GM18873 (cell line): ENCODE data around the gene NPAS3.

Experiments used
- ATAC-seq: cut with Tn5 transposase; IDR thresholded peaks from one replicate; pipeline ENCODE4 v1.9.1; 2021; ENCODE audit warnings: mild to moderate bottlenecking, moderate library complexity, moderate number of reproducible peaks; ENCODE audit not compliant: unreplicated experiment, low FRiP score

Gene NPAS3

GRCh38 chr14:33150666-33151428 is 212.2 kb downstream of the NPAS3 start:
- no peak for ATAC-seq

DNA sequence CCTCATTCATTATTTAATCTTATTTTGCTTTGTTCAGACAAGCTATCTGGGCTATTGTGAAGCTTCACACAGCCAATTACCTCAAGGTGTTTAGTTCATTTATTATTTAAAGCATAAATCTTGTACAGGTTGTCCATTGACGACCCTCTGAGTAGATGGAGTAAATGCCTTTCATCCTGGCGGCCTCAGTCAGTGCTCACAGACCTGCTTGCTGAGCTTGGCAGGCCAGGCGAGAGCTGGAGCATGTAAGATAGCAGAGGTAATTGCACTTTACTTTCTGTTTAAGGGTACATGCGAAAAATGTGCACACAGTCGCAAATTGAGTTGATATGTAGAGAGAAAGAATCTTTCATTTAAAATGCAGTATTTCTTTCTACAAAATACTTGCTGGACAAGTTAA is 224.4 kb downstream of the NPAS3 start:
- ATAC-seq: no peak

DNA sequence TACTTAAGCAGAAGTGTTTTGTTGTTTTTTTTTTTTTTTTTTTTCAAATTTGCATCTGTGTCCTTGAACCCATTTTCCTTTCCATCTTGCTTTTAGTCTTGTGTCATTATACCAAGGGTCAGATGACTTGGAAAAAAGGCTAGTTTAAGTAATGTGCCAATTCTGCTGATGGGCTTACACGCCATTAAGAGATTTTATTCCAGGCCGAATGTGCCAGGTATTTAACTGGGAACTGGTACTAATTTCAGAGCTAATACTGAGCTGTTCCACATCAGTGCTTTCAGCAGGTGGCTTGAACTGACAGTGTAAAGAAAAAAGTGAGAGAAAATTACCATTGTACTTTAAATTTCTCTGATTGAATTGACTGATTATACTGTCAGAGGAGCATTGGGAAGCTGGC is 224.9 kb downstream of the NPAS3 start:
- ATAC-seq: no peak

DNA sequence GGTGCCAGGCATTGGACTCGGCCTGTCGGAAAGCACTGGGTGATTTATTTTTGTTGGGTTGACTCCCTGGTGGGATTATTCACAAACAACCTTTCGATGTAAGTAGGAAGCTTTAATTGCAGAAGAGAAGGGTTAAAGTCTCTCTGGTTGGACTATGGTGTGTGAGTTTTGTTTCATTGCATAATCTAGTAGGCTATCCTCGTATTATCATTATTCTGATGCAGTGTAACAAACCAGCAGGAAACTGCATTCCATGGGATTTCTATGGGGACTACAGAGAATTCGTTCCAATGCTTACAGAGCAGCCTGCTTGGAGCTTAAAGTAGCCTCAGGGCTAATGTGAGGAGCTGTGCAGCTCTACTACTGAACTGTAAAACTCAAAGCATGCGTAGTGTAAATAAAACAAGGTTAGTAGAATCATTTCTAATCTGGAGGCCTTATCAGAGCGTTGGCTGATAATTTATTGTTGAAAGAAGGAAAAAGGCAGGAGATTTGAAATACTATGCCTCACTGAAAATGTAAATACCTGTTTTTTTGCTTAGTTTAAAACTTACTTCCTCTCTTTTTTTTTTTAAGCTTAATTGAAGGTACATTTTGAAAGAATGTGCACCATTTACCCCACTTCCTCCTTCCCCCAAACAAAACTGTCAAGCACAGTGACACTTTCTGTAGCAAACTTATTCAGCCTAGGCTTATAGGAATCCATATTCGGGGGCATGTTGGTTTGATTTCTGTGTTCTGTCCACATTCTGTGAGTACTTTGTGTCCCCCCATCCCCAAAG is 226.7 kb downstream of the NPAS3 start:
- ATAC-seq: no peak

DNA sequence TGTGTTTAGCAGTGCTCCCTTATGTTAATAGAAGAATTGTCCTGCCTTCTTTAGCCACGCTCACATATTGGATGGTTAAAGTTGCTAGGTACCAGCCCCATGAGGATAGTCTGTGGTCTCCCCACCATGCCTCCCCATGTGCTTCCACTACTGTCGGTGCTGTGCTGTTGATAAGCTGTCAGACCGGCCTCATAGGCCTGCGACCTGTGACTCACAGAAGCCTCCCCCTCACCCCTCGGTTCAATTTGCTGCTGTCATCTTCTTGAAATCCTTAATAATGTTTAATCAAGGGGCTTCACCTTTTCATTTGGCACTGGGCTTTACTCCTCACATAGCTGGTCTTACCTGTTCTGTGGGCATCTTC is 227.2 kb downstream of the NPAS3 start:
- no peak for ATAC-seq

GRCh38 chr14:33175951-33176350 is 237.3 kb downstream of the NPAS3 start:
- no peak for ATAC-seq

DNA sequence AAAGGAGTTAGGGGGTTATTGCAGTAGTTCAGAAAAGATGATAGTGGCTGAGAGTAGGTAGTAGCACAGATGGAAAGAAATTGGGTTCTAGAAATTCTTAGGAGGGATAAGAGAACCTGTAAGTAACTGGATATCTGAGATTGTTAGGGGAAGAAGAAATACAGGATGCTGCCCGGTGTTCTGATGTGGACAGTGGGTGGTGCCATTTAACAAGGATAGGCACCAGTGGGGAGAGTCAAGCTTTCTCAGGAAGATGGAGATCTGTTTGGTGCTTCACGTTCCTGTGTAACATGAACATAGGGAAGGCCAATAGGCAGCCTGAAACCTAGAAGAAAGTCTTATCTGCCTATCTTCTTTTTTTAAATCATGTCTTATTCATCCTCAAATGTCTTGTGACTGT is 245.9 kb downstream of the NPAS3 start:
- no peak for ATAC-seq

DNA sequence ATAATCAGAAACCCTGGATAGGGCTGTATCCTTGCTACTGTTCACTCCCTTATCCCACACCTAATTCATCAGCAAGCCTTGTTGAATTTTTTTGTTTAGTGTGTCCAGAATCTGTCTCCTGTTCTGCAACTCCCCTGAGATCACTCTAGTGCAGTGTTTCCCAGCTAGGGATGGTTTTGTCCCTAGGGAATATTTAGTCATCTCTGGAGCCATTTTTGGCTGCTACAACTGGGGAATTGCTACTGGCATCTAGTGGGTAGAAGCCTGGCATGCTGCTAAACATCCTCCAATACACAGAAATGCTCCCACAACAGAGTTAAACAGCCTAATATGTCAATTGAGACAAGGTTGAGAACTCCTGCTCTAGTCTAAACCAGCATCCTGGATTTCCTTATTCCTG is 248.0 kb downstream of the NPAS3 start:
- ATAC-seq: no peak

DNA sequence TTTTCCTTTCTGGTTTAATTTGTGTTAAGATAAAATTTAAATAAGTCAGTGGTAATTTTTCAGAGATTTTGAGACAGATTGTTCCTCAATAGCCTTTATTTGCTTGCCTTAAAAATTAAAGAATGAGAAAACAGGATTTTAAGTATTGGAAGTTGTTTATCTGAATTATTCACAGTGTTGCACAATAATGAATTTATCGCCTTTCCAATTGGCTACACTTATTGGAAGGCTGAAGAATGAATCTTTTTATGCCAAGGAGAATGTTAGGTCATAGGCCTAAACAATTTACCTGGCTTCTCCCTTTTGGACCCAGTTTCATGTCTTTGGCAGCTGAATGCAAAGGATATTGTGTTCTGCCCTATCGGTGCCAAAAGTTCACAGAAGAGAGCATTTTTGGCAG is 250.2 kb downstream of the NPAS3 start:
- ATAC-seq: no peak

DNA sequence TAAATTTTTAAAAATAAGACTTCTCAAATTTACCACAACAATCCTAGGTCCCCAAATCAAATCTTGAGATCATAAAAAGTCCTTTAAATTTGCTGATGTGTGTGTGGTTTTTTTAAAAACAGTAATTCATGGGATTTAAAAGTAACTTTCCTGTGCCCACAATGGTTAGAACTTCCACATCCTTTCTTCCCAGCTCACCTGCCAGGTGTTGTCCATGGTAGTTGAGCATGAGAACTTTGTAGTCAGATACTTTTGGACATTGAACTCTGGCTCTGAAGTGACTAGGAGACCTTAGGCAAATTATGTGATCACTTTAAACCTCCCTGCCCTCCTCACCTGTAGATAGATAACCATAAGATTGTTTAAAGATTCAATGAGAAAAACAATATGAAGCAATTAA is 253.2 kb downstream of the NPAS3 start:
- no peak for ATAC-seq

- no peak for ATAC-seq
These were observed 255.9 kb downstream of the NPAS3 start for GRCh38 chr14:33194551-33194950.

DNA sequence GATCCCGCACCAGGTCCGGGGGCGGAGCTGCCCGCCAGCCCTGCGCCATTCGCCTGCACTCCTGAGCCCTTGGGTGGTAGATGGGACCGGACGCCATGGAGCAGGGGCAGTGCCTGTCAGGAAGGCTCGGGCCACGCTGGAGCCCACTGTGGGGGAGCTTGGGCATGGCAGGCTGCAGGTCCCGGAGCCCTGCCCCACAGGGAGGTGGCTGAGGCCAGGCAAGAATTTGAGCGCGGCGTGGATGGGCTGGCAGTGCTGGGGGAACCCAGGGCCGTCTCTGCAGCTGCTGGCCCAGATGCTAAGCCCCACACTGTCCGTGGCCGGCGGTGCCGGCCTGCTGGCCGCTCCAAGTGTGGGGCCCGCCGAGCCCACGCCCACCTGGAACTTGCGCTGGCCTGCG is 260.0 kb downstream of the NPAS3 start:
- ATAC-seq: no peak

GRCh38 chr14:33201116-33201515 is 262.4 kb downstream of the NPAS3 start:
- ATAC-seq: no peak

DNA sequence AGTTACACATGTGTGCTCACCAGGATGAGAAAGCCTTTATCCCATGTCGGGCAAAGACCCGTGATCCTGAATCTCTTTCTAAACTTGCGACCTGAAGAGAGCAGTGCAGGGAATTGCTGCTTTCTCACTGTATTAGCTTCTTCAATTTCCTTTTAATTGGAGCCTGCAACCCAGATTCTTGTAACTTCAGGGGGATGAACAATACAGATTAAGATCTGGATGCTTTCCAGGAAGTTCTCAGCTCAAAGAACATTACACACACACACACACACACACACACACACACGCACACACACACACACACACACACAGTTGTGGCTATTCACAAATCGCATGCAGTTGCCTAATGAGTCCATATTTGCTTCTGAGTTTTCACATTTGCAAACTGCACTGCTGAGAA is 268.3 kb downstream of the NPAS3 start:
- no peak for ATAC-seq

DNA sequence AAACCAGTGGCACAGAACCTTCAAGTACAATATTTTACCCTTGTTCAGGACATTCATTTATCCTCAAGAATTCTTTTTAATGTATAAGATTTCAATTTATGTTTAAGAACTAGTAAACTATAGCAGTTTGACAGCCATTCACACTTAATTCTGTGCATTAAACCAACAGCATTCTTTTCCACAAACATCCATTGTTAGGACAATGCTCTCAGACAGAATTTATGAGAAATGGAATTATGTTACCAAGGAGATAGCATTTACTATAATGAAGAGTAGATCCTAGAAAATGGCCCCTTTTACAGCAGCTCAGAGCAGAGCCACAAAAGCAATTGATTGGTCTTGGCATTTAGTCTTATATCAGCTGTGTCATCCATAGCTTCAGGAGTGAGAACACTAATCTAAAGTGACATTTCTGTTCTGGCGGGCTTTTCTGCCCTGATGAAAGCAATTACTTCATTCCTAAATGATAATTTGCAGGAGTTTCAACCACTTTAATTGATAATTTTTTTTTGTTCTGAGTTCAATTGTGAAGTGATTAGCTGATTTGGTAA is 268.9 kb downstream of the NPAS3 start:
- ATAC-seq: no peak

DNA sequence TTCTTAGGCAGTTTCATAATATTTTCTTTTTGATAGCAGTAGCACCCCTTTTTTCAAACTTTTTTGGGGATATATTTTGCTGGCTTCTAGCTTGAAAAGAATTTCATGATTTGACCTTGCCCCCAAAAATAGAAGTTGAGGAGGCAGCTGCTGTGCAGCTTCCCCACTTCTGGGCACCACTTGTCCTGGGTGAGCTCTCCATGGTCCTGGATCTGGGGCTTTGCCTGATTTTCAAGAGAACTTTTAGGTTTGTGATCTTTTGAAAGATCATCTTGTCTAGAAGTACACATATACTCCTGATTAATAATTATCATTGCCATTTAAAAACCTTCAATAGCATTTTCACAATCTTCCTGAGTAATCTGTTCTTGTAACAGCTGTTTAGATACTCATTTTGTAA is 271.6 kb downstream of the NPAS3 start:
- ATAC-seq: no peak

GRCh38 chr14:33218026-33218425 is 279.3 kb downstream of the NPAS3 start:
- ATAC-seq: no peak

- no peak for ATAC-seq
These were observed 281.3 kb downstream of the NPAS3 start for GRCh38 chr14:33219957-33220356.

DNA sequence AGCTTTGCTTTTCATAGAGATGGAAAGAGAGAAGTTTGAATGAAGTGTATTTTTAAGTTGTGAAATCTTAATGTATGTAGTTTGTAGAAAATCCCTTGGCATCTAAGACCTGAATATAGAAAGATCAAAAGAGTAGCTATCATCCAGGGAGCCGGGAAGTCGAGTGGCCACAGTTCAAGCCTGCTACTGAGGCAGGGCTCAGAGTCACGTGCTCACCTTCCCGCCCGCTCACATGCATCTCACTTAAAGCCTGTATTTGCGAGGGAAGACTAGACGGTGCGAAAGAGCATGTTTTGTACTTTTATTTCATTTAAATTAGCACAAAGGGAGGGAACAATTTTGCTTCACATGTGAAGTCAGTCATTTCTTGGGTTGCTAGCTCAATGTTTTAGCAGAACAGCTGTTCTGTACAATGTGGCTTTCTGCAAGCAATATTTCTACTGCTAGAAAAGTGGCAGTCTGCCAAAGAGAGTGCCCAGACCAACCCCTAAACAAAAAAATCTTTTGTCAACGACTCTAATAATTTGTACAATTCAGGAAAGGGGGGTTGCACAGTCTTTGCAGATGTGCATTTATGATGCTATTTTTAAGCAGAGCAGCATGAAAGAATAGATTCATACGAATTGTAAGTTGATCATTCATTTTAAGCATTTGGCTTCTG is 290.7 kb downstream of the NPAS3 start:
- no peak for ATAC-seq

DNA sequence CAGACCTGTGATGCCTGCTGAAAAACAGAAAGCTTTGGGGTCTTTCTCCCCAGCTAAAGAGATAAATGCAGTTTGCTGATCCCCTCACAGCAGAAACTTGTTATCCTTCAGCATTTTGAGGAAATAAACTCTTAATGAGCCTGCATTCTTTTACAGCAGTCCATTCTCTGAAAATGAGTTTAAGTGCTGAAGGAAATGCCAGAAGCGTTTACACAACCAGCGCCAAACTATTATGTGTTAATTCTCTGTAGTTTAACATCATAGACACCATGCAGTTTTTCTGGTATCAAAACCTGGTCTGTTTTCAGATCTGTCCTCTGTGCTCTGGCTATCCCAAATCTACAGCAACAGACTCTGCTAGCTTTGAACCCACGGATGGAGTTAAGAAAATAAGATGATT is 291.3 kb downstream of the NPAS3 start:
- ATAC-seq: no peak

GRCh38 chr14:33232031-33232430 is 293.4 kb downstream of the NPAS3 start:
- ATAC-seq: no peak
